Muscle of back (tissue), 11 donors: ENCODE measurements around the gene EPN3. TPM values are rescaled to one million over a fixed set of nuclear protein-coding genes. Genes with fewer than 3 reads are reported as not detected.
A peak's percentile ranks its signal among the peaks of the same experiment; 100 is the strongest.

Experiments used
- DNase-seq, 3 donors: peaks; one replicate each; pipeline versions ENCODE4 v3.0.0 to v3.0.0-alpha.2; 2013
- polyA plus RNA-seq, 10 donors: library from polyadenylated mRNA; unstranded; fragments of 120-200 nt; gene quantifications; one replicate each; pipeline ENCODE4 v1.2.1, GENCODE V29; 2013; ENCODE audit not compliant: insufficient read length in 10 of 10

The EPN3 gene
- polyA plus RNA-seq, 10 donors = 0.81 to 3.5 (median 1.3) TPM

GRCh38 chr17:50588391-50589049, 56.0 kb downstream of the EPN3 start:
- DNase-seq = peak in 1 of 3 donors; percentile 27

GRCh38 chr17:50589095-50589705, 56.7 kb downstream of the EPN3 start:
- no peak for DNase-seq

GRCh38 chr17:50590946-50591737, 58.6 kb downstream of the EPN3 start:
- DNase-seq = peak in 1 of 3 donors; percentile 60

GRCh38 chr17:50593321-50593720, 60.8 kb downstream of the EPN3 start:
- DNase-seq = no peak

Other genes with a start within 250 kb of the EPN3 start
- gene XYLT2, start 186.6 kb upstream of the EPN3 start, polyA plus RNA-seq = 10 to 100 TPM; 17.1 to 21.4 (median 19.4) TPM
- gene MRPL27, start 159.6 kb upstream of the EPN3 start, polyA plus RNA-seq = 10 to 100 TPM; 47.2 to 61.7 (median 54.9) TPM
- gene EME1, start 159.5 kb upstream of the EPN3 start, polyA plus RNA-seq = 1 to 10 TPM; 3.9 to 6.7 (median 5.3) TPM
- 10 to 100 TPM; 48.6 to 77.5 (median 53.2) TPM for gene LRRC59, start 135.2 kb upstream of the EPN3 start, polyA plus RNA-seq
- 10 to 100 TPM; 42.8 to 77.0 (median 58.3) TPM for gene ACSF2, start 106.5 kb upstream of the EPN3 start, polyA plus RNA-seq
- 1 to 10 TPM; 2.1 to 9.2 (median 5.1) TPM for gene CHAD, start 63.9 kb upstream of the EPN3 start, polyA plus RNA-seq
- gene RSAD1, start 53.9 kb upstream of the EPN3 start, polyA plus RNA-seq = 10 to 100 TPM; 28.9 to 41.9 (median 32.7) TPM
- gene MYCBPAP, start 24.3 kb upstream of the EPN3 start, polyA plus RNA-seq = 1 to 10 TPM in 5 of 10 donors, under 1 TPM in 5; 0.44 to 1.2 (median 0.97) TPM
- 10 to 100 TPM; 19.6 to 35.7 (median 27.1) TPM for gene SPATA20, start 14.4 kb downstream of the EPN3 start, polyA plus RNA-seq
- 10 to 100 TPM in 2 of 10 donors, 1 to 10 TPM in 8; 6.4 to 15.2 (median 7.7) TPM for gene CACNA1G, start 28.0 kb downstream of the EPN3 start, polyA plus RNA-seq
- 1 to 10 TPM in 1 of 10 donors, under 1 TPM in 9; 0.12 to 1.7 (median 0.67) TPM for gene ABCC3, start 102.1 kb downstream of the EPN3 start, polyA plus RNA-seq
- 10 to 100 TPM; 32.0 to 49.2 (median 44.0) TPM for gene ANKRD40, start 175.2 kb downstream of the EPN3 start, polyA plus RNA-seq
- 100 to 1,000 TPM; 189 to 453 (median 294) TPM for gene LUC7L3, start 186.9 kb downstream of the EPN3 start, polyA plus RNA-seq
- under 1 TPM in 5 of 10 donors, not detected in 5; 0.18 to 0.36 (median 0.25) TPM for gene ANKRD40CL, start 234.8 kb downstream of the EPN3 start, polyA plus RNA-seq